ENCODE measurements around the gene EHBP1.

DNA sequence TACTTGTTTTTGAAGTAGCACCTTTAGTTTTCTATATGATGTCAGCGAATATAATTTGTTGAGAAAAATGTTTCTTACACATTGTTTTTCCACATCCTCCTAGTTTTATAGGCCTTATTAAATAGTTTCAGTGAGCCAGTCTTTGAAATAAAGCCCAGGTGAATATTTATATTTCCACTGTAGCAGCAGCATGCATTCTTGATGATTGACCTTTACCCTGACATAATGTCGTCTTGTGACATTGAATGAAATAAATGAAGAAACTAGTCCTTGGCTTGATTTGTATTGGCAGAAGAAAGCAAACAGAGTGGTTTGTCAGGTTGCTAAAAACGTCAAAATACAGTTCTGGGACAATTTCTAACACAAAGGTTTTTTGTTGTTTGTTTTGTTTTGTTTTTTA lies 84.4 kb downstream of the EHBP1 start:
- TF ChIP-seq, protein P1, sequence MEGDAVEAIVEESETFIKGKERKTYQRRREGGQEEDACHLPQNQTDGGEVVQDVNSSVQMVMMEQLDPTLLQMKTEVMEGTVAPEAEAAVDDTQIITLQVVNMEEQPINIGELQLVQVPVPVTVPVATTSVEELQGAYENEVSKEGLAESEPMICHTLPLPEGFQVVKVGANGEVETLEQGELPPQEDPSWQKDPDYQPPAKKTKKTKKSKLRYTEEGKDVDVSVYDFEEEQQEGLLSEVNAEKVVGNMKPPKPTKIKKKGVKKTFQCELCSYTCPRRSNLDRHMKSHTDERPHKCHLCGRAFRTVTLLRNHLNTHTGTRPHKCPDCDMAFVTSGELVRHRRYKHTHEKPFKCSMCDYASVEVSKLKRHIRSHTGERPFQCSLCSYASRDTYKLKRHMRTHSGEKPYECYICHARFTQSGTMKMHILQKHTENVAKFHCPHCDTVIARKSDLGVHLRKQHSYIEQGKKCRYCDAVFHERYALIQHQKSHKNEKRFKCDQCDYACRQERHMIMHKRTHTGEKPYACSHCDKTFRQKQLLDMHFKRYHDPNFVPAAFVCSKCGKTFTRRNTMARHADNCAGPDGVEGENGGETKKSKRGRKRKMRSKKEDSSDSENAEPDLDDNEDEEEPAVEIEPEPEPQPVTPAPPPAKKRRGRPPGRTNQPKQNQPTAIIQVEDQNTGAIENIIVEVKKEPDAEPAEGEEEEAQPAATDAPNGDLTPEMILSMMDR (IDR thresholded peaks at IDR 0.05), result no peak
- no peak for TF ChIP-seq POLR2A (IDR thresholded peaks at IDR 0.05)

All from upper lobe of left lung (tissue), 4 donors.